Loucy (cell line): ENCODE data around the gene IGSF10.

ENCODE experiments used
- H2AFZ ChIP-seq: fragments of 200-600 bp; sonication (generic); 2 replicates; pipeline ENCODE4 v1.6.0; 2016; ENCODE audit warnings: antibody characterized with exemption, mild to moderate bottlenecking, low read length, moderate library complexity
- H3F3A ChIP-seq: fragments of 200-600 bp; 2 replicates; pipeline ENCODE4 v1.6.0; 2016; ENCODE audit warnings: antibody characterized with exemption, low read depth, mild to moderate bottlenecking
- H3K27me3 ChIP-seq: fragments of 200-600 bp; sonication (generic); 2 replicates; pipeline ENCODE4 v1.6.1; 2014; ENCODE audit warnings: low read length, mild to moderate bottlenecking; ENCODE audit not compliant: insufficient read depth, poor library complexity, severe bottlenecking
- H3K36me3 ChIP-seq: fragments of 200-600 bp; sonication (generic); 2 replicates; pipeline ENCODE4 v1.6.1; 2016; ENCODE audit warnings: low read length; ENCODE audit not compliant: insufficient read depth
- H3K4me1 ChIP-seq: fragments of 200-600 bp; sonication (generic); 2 replicates; pipeline ENCODE4 v1.5.1; 2014; ENCODE audit warnings: low read length, mild to moderate bottlenecking; ENCODE audit not compliant: insufficient read depth, poor library complexity, severe bottlenecking
- H3K4me2 ChIP-seq: fragments of 200-600 bp; sonication (generic); 2 replicates; pipeline ENCODE4 v1.6.0; 2014; ENCODE audit warnings: antibody characterized with exemption, low read length, low read depth, mild to moderate bottlenecking; ENCODE audit not compliant: poor library complexity, severe bottlenecking
- H3K4me3 ChIP-seq: fragments of 200-600 bp; sonication (generic); 2 replicates; pipeline ENCODE4 v1.5.1; 2014; ENCODE audit warnings: low read length, mild to moderate bottlenecking, mixed read lengths; ENCODE audit not compliant: poor library complexity, severe bottlenecking
- H3K79me2 ChIP-seq: fragments of 200-600 bp; sonication (generic); 2 replicates; pipeline ENCODE4 v1.6.1; 2014; ENCODE audit warnings: low read length; ENCODE audit not compliant: insufficient read depth
- H3K9ac ChIP-seq: fragments of 200-600 bp; sonication (generic); 2 replicates; pipeline ENCODE4 v1.6.0; 2014; ENCODE audit warnings: mild to moderate bottlenecking, low read depth, low read length, moderate library complexity; ENCODE audit not compliant: poor library complexity, severe bottlenecking
- H3K9me2 ChIP-seq: fragments of 200-600 bp; sonication (generic); replicated peaks from 2 replicates; pipeline ENCODE4 v1.6.1; 2016; ENCODE audit warnings: low read depth, low read length, mixed read lengths
- H3K9me3 ChIP-seq: fragments of 200-600 bp; sonication (generic); 2 replicates; pipeline ENCODE4 v1.6.1; 2014; ENCODE audit warnings: mild to moderate bottlenecking, antibody characterized with exemption, low read length, low read depth; ENCODE audit not compliant: insufficient read depth
- H4K20me1 ChIP-seq: fragments of 200-600 bp; sonication (generic); 2 replicates; pipeline ENCODE4 v1.6.0; 2014; ENCODE audit warnings: antibody characterized with exemption, low read length, mild to moderate bottlenecking; ENCODE audit not compliant: insufficient read depth, poor library complexity, severe bottlenecking
- EZH2phosphoT487 ChIP-seq: fragments of 200-600 bp; IDR thresholded peaks from 2 replicates; pipeline ENCODE4 v1.6.1; 2018; ENCODE audit warnings: antibody characterized with exemption, mild to moderate bottlenecking, moderate library complexity, borderline replicate concordance
- TF ChIP-seq, protein P1 (sequence below): fragments of 200-600 bp; sonication (generic); conservative IDR thresholded peaks from 2 replicates; pipeline ENCODE4 v1.5.1; 2014; ENCODE audit warnings: mild to moderate bottlenecking, antibody characterized with exemption, low read length

IGSF10 gene

DNA sequence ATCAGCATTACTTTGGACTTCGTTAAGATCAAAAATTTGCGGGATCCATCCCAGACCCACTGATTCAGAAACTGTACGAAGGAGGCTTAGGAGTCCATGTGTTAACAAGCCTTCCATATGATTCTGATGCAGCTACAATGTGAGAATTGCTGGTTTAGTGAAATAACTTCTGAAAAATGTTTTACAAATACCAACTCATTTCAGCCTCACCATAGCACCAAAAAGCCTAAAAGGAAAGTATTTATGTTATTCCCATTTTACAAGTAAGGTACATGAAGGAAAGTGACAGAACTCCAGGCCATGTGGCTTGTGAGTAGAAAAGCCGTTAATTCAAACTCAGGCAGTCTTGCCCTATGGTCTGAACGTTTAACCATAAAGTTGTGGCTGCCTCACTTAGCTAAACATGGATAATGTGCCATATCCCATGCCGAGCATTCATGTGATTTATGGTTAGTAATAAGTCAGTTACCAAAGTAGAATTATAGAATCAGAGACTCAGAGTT is 1.5 kb upstream of the IGSF10 start:
- Histone ChIP-seq H3K4me3 (no peak overlapping the region), H3K27me3 (no peaks in the 10 kb centered on the region), H3K36me3 (no peaks in the 10 kb centered on the region), H3K9me3 (no peaks in the 10 kb centered on the region), H3K4me1 (no peaks in the 10 kb centered on the region), H3K4me2 (no peak overlapping the region), H3K9me2 (no peaks in the 10 kb centered on the region), H3K79me2 (no peaks in the 10 kb centered on the region), H4K20me1 (no peaks in the 10 kb centered on the region), H3K9ac (no peak overlapping the region), H2AFZ (no peak overlapping the region), H3F3A (no peaks in the 10 kb centered on the region)
- no peak for TF ChIP-seq EZH2phosphoT487
- TF ChIP-seq, protein P1, sequence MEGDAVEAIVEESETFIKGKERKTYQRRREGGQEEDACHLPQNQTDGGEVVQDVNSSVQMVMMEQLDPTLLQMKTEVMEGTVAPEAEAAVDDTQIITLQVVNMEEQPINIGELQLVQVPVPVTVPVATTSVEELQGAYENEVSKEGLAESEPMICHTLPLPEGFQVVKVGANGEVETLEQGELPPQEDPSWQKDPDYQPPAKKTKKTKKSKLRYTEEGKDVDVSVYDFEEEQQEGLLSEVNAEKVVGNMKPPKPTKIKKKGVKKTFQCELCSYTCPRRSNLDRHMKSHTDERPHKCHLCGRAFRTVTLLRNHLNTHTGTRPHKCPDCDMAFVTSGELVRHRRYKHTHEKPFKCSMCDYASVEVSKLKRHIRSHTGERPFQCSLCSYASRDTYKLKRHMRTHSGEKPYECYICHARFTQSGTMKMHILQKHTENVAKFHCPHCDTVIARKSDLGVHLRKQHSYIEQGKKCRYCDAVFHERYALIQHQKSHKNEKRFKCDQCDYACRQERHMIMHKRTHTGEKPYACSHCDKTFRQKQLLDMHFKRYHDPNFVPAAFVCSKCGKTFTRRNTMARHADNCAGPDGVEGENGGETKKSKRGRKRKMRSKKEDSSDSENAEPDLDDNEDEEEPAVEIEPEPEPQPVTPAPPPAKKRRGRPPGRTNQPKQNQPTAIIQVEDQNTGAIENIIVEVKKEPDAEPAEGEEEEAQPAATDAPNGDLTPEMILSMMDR = no peak

GRCh38 chr3:151460228-151460627 is 633 bp downstream of the IGSF10 start:
- H3K79me2 ChIP-seq = no peaks in the 10 kb centered on the region
- no peaks in the 10 kb centered on the region for H3K36me3 ChIP-seq
- H3K9me2 ChIP-seq = no peaks in the 10 kb centered on the region
- no peaks in the 10 kb centered on the region for H4K20me1 ChIP-seq
- TF ChIP-seq, protein P1 = no peak
- no peak for TF ChIP-seq EZH2phosphoT487
- H3F3A ChIP-seq = no peaks in the 10 kb centered on the region
- H3K9ac ChIP-seq = no peak overlapping the region
- H2AFZ ChIP-seq = no peak overlapping the region
- H3K4me3 ChIP-seq = no peak overlapping the region
- H3K27me3 ChIP-seq = no peaks in the 10 kb centered on the region
- no peaks in the 10 kb centered on the region for H3K9me3 ChIP-seq
- H3K4me1 ChIP-seq = no peaks in the 10 kb centered on the region
- no peak overlapping the region for H3K4me2 ChIP-seq

DNA sequence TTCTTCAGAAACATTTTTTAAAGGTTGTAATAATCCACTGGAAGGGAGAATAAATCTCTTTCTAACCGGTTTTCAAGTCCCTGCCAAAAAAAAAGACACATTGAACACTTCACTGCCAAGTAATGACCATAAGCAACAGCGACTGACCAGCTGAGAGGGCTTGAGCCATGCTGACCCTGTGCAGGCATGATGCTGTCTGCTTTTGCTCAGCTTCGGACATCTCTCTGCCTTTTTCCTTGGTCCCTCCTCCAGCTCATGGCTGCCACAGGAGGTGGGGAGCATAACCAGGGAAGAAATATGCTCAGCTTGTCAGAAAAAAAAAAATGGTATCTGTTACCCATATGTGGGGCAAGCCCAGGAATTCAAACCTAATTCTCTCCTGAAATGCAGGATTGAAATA is 1.5 kb downstream of the IGSF10 start:
- no peak overlapping the region for H3K4me2 ChIP-seq
- H3K36me3 ChIP-seq = no peaks in the 10 kb centered on the region

More for the DNA sequence above, 1.5 kb downstream of the IGSF10 start:
- H4K20me1 ChIP-seq = no peaks in the 10 kb centered on the region
- H3K9me3 ChIP-seq = no peaks in the 10 kb centered on the region
- no peak for TF ChIP-seq EZH2phosphoT487
- TF ChIP-seq, protein P1 = no peak
- H3K27me3 ChIP-seq = no peaks in the 10 kb centered on the region
- H3K79me2 ChIP-seq = no peaks in the 10 kb centered on the region
- H3K9ac ChIP-seq = no peak overlapping the region
- H3F3A ChIP-seq = no peaks in the 10 kb centered on the region
- H3K4me1 ChIP-seq = no peaks in the 10 kb centered on the region
- H2AFZ ChIP-seq = no peak overlapping the region
- no peaks in the 10 kb centered on the region for H3K9me2 ChIP-seq
- no peak overlapping the region for H3K4me3 ChIP-seq
